ENCODE measurements around the gene UGT1A9. TPM values are rescaled to one million over a fixed set of nuclear protein-coding genes. Genes with fewer than 3 reads are reported as not detected.

Gene UGT1A9
- total RNA-seq, 2 donors from 2014 or later: 2.0 to 2.3 TPM

- Histone ChIP-seq H3K9me3 (no peaks in the 10 kb centered on the region), H3K9ac (ENCODE audit: low read depth in 2 of 2, low read length in 2 of 2) (no peak overlapping the region), H3K27me3 (no peaks in the 10 kb centered on the region), H3K4me1 (peaks cover 3% of the 10 kb centered on the region), H3K4me3 (no peak overlapping the region), H3K36me3 (no peaks in the 10 kb centered on the region), H3K27ac (no peak overlapping the region)
- TF ChIP-seq CTCF (IDR thresholded peaks at IDR 0.05): no peak
- intact Hi-C loops (cut with DNase I): no loop called here
- no peak for DNase-seq
Observed at GRCh38 chr2:233689031-233689430, 17.3 kb downstream of the UGT1A9 start.

GRCh38 chr2:233689501-233689900 is 17.8 kb downstream of the UGT1A9 start:
- Histone ChIP-seq H3K9me3 (no peaks in the 10 kb centered on the region), H3K36me3 (no peaks in the 10 kb centered on the region), H3K4me3 (no peak overlapping the region), H3K27me3 (no peaks in the 10 kb centered on the region), H3K4me1 (peaks cover 3% of the 10 kb centered on the region), H3K9ac (ENCODE audit: low read depth in 2 of 2, low read length in 2 of 2) (no peak overlapping the region), H3K27ac (no peak overlapping the region)
- no peak for DNase-seq
- TF ChIP-seq CTCF (IDR thresholded peaks at IDR 0.05): no peak
- intact Hi-C loops (cut with DNase I): no loop called here

DNA sequence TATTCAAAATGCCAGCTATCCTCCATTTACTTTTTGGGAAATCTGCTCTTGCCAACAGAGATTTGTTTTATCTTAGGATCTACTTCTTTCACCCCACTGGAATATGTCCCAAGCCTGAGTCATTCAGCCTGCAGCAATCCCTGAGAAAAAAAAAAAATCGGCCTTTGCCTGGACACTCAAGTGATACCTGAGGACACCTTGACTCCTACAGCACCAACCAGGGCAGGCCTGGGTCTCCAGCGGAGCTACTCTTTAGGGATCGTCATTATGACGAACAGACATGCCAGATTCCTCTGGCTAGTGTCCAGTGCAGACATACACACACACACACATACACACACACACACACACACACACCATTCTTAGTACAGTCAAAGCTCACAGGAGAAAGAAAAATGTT is 18.7 kb downstream of the UGT1A9 start:
- Histone ChIP-seq H3K27me3 (no peaks in the 10 kb centered on the region), H3K4me1 (peaks cover 3% of the 10 kb centered on the region), H3K27ac (no peak overlapping the region), H3K9me3 (no peaks in the 10 kb centered on the region), H3K9ac (ENCODE audit: low read depth in 2 of 2, low read length in 2 of 2) (no peak overlapping the region), H3K4me3 (no peak overlapping the region), H3K36me3 (no peaks in the 10 kb centered on the region)
- intact Hi-C loops (cut with DNase I): no loop called here
- DNase-seq: no peak
- no peak for TF ChIP-seq CTCF (IDR thresholded peaks at IDR 0.05)

DNA sequence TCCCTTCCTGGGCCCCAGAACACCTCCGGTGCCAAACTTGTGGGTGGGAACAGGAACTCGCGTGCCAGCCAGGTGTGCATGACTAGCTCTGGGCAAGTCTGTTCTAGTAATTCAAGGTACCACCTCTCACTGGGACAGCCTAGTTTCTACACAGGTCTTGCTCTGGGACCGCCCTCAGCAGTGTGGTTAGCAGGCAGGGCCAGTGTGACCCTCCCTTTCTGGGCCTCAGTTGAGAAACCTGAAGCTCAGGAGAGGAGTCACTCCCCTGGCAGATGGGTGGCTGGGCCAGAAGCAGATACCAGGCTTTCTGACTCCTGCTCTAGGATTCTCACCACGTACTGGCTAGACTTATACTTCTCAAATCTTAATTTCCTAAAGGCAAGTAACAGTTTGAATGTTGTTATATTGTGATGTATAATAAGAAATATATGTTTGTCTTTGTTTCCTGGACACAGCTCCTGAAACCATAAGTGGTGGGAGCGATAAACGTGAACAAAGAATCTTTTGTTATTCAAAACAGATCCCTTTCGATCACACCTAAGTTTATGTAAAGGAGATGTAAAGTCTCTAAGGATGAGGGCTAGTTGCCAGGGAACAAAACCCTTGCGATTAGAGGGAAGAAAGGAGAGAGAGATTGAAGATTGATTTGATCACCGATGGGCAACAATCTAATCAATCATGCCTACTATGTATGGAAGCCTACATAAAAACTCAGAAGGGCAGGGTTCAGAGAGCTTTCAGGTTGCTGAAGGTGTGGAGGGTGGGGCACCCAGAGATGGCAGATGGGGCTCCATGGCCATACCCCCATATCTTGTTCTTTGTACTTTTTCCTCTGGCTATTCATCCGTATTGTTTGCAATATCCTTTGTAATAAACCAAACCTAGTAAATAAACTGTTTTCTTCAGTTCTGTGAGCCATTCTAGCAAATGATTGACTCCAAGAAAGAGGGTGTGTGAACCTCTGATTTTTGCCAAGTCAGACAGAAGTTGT is 20.0 kb downstream of the UGT1A9 start:
- Histone ChIP-seq H3K27me3 (no peaks in the 10 kb centered on the region), H3K27ac (peak overlapping the region; percentile 42), H3K4me1 (peaks cover 3% of the 10 kb centered on the region), H3K4me3 (no peak overlapping the region), H3K9me3 (no peaks in the 10 kb centered on the region), H3K36me3 (no peaks in the 10 kb centered on the region), H3K9ac (ENCODE audit: low read depth in 2 of 2, low read length in 2 of 2) (peak overlapping the region in 1 of 2 donors; percentile 36)
- peak; percentile 58 for DNase-seq
- intact Hi-C loops (cut with DNase I): no loop called here
- TF ChIP-seq CTCF (IDR thresholded peaks at IDR 0.05): no peak

DNA sequence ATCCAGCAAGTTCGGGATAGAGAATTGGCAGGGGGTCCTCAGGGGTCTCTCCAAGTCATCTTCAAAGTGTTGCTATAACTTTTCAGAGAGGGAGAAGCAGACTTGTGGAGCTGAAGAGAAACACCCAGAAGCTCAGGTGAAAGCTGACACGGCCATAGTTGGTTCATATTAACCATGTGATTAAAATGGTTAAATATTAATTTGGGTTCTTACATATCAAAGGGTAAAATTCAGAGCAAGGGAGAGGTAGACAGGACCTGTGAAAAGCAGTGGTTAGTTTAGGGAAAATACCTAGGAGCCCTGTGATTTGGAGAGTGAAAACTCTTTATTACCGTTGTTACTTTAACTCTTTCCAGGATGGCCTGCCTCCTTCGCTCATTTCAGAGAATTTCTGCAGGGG is 20.9 kb downstream of the UGT1A9 start, which contains the start of gene UGT1A6:
UGT1A6 (plus strand) TSS at position 243 of the 400 bp plus-strand sequence; CDS start at position 358, 115 bp downstream.
- H3K27me3 ChIP-seq: no peaks in the 10 kb centered on the region
- no peak for TF ChIP-seq CTCF (IDR thresholded peaks at IDR 0.05)
- H3K27ac ChIP-seq: peak within 1 kb of the TSS; percentile 42
- peaks cover 3% of the 10 kb centered on the region for H3K4me1 ChIP-seq
- DNase-seq: no peak
- H3K9ac ChIP-seq (ENCODE audit: low read depth in 2 of 2, low read length in 2 of 2): peak within 1 kb of the TSS in 1 of 2 donors; percentile 36
- no peak within 1 kb of the TSS for H3K4me3 ChIP-seq
- H3K36me3 ChIP-seq: no peaks in the 10 kb centered on the region
- intact Hi-C loops (cut with DNase I): no loop called here
- H3K9me3 ChIP-seq: no peaks in the 10 kb centered on the region

Measured in colonic mucosa (tissue), 4 donors.